ENCODE measurements around the gene HEATR5A. TPM values are rescaled to one million over a fixed set of nuclear protein-coding genes. Genes with fewer than 3 reads are reported as not detected.

HEATR5A gene
- total RNA-seq, 3 donors from 2014 or later (not counting 1 experiment from before 2014, with no cell fraction given): 12.1 to 23.9 (median 15.1) TPM

GRCh38 chr14:31292937-31293616 is 127.3 kb downstream of the HEATR5A start:
- Histone ChIP-seq H3K9me3 (ENCODE audit: control insufficient read depth, insufficient read depth, low read length) (no peaks in the 10 kb centered on the region), H3K27ac (ENCODE audit: low read length) (no peak overlapping the region), H3K27me3 (ENCODE audit: control insufficient read depth, insufficient read depth, low read length) (no peaks in the 10 kb centered on the region), H3K4me1 (ENCODE audit: control insufficient read depth, insufficient read depth, low read length) (no peaks in the 10 kb centered on the region), H3K4me3 (ENCODE audit: low read length) (no peak overlapping the region), H3K36me3 (ENCODE audit: control insufficient read depth, insufficient read depth, low read length) (no peaks in the 10 kb centered on the region)
- no peak for TF ChIP-seq CTCF (IDR thresholded peaks at IDR 0.05)
- H3K27me3 Mint-ChIP-seq (ENCODE audit: low read depth in 2 of 2): no peaks in the 10 kb centered on the region
- intact Hi-C loops (cut with micrococcal nuclease): no loop called here
- WGBS (ENCODE audit: insufficient coverage): 96% methylated on average over 2 of the region's 3 CpGs
- H3K9me3 Mint-ChIP-seq: no peaks in the 10 kb centered on the region
- H3K36me3 Mint-ChIP-seq: no peaks in the 10 kb centered on the region
- H3K4me1 Mint-ChIP-seq: no peaks in the 10 kb centered on the region
- ATAC-seq (no peak), DNase-seq (no peak)
- H3K27ac Mint-ChIP-seq: no peak overlapping the region
- no peak overlapping the region for H3K4me3 Mint-ChIP-seq

GRCh38 chr14:31291210-31291609 is 129.1 kb downstream of the HEATR5A start:
- H3K27me3 ChIP-seq (ENCODE audit: control insufficient read depth, insufficient read depth, low read length): no peaks in the 10 kb centered on the region
- Mint-ChIP-seq H3K9me3 (no peaks in the 10 kb centered on the region), H3K27ac (no peak overlapping the region), H3K4me3 (no peak overlapping the region), H3K27me3 (ENCODE audit: low read depth in 2 of 2) (no peaks in the 10 kb centered on the region), H3K4me1 (no peaks in the 10 kb centered on the region), H3K36me3 (no peaks in the 10 kb centered on the region)
- intact Hi-C loops (cut with micrococcal nuclease): no loop called here
- no peaks in the 10 kb centered on the region for H3K9me3 ChIP-seq (ENCODE audit: control insufficient read depth, insufficient read depth, low read length)
- H3K4me3 ChIP-seq (ENCODE audit: low read length): no peak overlapping the region
- no peak for ATAC-seq
- no peaks in the 10 kb centered on the region for H3K36me3 ChIP-seq (ENCODE audit: control insufficient read depth, insufficient read depth, low read length)
- DNase-seq: no peak
- no peak overlapping the region for H3K27ac ChIP-seq (ENCODE audit: low read length)
- TF ChIP-seq CTCF (IDR thresholded peaks at IDR 0.05): no peak
- H3K4me1 ChIP-seq (ENCODE audit: control insufficient read depth, insufficient read depth, low read length): no peaks in the 10 kb centered on the region

DNA sequence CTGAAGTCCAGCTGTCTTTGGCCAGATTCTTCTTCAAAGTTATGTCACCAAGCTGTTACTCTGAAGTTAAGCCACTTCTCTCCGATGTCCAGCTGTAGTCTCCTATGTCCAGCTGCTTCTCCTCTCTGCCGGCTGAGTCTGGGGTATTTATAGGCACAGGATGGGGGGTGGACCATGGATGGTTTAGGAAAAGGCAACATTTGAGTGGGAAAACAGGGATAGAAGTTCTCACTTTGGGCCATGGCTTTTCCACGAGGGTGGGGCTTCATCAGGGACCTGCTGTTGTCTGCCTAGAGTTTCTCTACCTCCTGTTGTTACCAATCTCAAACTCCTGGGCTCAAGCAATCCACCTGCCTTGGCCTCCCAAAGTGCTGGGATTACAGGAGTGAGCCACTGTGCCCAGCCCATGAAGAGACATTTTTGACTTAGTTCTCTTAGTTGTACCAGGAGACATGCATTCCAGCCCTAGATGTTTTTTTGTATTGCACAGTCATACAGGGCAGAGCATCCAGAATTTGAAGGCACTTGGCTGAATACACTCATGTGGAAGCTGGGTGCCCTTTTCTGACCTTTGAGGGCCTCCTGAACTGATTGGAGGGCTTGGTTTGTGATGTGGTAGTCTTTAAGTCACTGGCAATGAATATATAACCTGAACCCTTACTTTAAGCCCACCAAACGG is 132.9 kb downstream of the HEATR5A start:
- Mint-ChIP-seq H3K36me3 (no peaks in the 10 kb centered on the region), H3K4me3 (no peak overlapping the region), H3K9me3 (no peaks in the 10 kb centered on the region), H3K27me3 (ENCODE audit: low read depth in 2 of 2) (no peaks in the 10 kb centered on the region), H3K4me1 (peaks cover 0 to 9% of the 10 kb centered on the region in 2 donors), H3K27ac (no peak overlapping the region)
- H3K4me1 ChIP-seq (ENCODE audit: control insufficient read depth, insufficient read depth, low read length): no peaks in the 10 kb centered on the region
- no peaks in the 10 kb centered on the region for H3K36me3 ChIP-seq (ENCODE audit: control insufficient read depth, insufficient read depth, low read length)
- no peak for DNase-seq
- no peak overlapping the region for H3K27ac ChIP-seq (ENCODE audit: low read length)
- 95% methylated on average over 4 of the region's 4 CpGs for WGBS (ENCODE audit: insufficient coverage)
- no peak overlapping the region for H3K4me3 ChIP-seq (ENCODE audit: low read length)
- H3K9me3 ChIP-seq (ENCODE audit: control insufficient read depth, insufficient read depth, low read length): no peaks in the 10 kb centered on the region
- intact Hi-C loops (cut with micrococcal nuclease): no loop called here
- no peak for ATAC-seq
- H3K27me3 ChIP-seq (ENCODE audit: control insufficient read depth, insufficient read depth, low read length): no peaks in the 10 kb centered on the region
- no peak for TF ChIP-seq CTCF (IDR thresholded peaks at IDR 0.05)
